HCT116 (cell line): ENCODE data around the gene FRMD4A.

Experiments
- EZH2phosphoT487 ChIP-seq: fragments of 200-600 bp; IDR thresholded peaks from 2 replicates; pipeline ENCODE4 v1.6.1; 2018; ENCODE audit warnings: antibody characterized with exemption, borderline replicate concordance
- POLR2A ChIP-seq: IDR thresholded peaks from 2 replicates; pipeline ENCODE4 v1.7.0; 2011; ENCODE audit warnings: borderline replicate concordance; ENCODE audit not compliant: insufficient read depth, insufficient read length; ENCODE audit errors: extremely low read depth
- POLR2AphosphoS5 ChIP-seq: IDR thresholded peaks from 2 replicates; pipeline ENCODE4 v1.6.1; 2011; ENCODE audit warnings: mild to moderate bottlenecking, low read depth, low read length, moderate library complexity
- TF ChIP-seq, protein P1 (sequence below), 3 experiments: fragments of 200-600 bp in 1 of 3; sonication (generic) in 1 of 3; IDR thresholded peaks in 2 of 3; conservative IDR thresholded peaks in 1 of 3; 2 replicates each; pipeline ENCODE4 v1.5.1; 2012 to 2017; ENCODE audit warnings: low read depth in 2 of 3, low read length in 2 of 3, antibody characterized with exemption in 1 of 3, borderline replicate concordance in 1 of 3, control low read depth in 1 of 3, mild to moderate bottlenecking in 1 of 3, mixed read lengths in 1 of 3, mixed run types in 1 of 3, moderate library complexity in 1 of 3; ENCODE audit not compliant: insufficient read depth in 1 of 3

- TF ChIP-seq EZH2phosphoT487: no peak
- TF ChIP-seq, protein P1, sequence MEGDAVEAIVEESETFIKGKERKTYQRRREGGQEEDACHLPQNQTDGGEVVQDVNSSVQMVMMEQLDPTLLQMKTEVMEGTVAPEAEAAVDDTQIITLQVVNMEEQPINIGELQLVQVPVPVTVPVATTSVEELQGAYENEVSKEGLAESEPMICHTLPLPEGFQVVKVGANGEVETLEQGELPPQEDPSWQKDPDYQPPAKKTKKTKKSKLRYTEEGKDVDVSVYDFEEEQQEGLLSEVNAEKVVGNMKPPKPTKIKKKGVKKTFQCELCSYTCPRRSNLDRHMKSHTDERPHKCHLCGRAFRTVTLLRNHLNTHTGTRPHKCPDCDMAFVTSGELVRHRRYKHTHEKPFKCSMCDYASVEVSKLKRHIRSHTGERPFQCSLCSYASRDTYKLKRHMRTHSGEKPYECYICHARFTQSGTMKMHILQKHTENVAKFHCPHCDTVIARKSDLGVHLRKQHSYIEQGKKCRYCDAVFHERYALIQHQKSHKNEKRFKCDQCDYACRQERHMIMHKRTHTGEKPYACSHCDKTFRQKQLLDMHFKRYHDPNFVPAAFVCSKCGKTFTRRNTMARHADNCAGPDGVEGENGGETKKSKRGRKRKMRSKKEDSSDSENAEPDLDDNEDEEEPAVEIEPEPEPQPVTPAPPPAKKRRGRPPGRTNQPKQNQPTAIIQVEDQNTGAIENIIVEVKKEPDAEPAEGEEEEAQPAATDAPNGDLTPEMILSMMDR (IDR thresholded peaks at IDR 0.05 in 2 of 3, conservative IDR thresholded peaks at IDR 0.05 in 1 of 3; ENCODE audit: borderline replicate concordance in 1 of 3, insufficient read depth in 1 of 3, low read depth in 2 of 3, low read length in 2 of 3): no peak
- TF ChIP-seq POLR2A: no peak
- TF ChIP-seq POLR2AphosphoS5: no peak
Measured at GRCh38 chr10:14131261-14131960, 199.3 kb downstream of the FRMD4A start.
